Activated CD4-positive, alpha-beta T cell treated with anti-CD3 and anti-CD28 coated beads for 1 hour (primary cell): ENCODE results near the gene OPCML.

Experiments used
- DNase-seq: peaks from one replicate; pipeline ENCODE4 v3.0.0-alpha.2; 2020

OPCML gene

DNA sequence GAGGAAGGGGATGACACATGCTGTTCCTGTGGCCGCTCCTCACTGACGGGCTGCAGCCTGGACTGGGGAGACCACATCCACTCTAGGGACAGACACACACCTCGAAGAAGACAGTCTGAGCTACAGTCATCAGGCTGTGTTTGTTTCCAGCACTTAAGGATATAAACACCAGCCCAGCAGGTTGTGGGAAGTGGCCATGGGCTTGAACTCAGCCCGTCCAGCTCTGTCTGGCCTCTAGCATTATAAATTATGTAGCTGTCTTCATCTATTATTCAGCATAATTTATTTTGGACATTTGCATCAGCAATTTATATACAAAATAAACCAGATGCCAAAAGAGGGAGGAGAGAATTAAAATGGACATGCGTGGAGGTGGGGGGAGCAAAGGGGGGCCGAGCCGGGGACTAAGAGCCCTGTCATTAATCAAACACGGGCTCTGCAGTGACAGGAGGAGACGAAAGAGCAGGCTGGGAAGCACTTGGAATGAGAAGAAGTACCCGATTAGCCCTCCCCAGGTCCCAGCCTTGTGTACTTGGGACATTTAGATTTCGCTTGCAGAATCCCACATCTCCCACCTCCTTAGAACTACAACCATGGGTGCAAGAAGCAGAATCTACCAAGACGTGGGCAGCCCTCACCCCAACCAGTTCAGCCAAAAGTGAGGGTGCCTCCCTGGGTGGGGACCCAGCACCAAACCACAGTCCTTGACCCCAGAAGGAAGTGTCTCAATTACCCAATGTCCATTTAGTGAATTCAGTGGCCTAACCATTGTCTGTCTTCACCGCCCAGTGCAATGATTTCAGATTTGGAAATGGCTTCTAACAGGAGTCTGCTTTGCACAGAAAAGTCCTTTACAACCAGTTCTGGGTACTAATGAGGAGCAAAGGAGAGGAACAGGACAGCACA lies 309.6 kb downstream of the OPCML start:
- DNase-seq, result no peak

DNA sequence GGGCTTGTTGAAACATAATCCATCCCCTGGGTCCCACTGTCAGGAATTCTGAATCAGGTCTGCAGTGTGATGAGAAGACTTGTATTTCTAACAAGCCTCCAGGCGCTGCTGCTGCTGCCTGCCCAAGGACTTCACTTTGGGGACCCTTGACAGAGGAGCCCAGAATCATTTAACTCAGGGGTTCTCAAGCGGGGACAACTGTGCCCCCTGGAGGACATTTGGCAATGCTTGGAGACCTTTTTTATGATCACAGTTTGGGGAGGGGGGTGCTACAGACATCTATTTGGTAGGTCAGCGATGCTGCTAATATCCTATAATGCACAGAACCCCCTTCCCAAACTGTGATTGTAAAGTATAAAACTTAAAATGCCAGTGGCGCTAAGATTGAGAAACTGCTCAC lies 312.8 kb downstream of the OPCML start:
- no peak for DNase-seq

DNA sequence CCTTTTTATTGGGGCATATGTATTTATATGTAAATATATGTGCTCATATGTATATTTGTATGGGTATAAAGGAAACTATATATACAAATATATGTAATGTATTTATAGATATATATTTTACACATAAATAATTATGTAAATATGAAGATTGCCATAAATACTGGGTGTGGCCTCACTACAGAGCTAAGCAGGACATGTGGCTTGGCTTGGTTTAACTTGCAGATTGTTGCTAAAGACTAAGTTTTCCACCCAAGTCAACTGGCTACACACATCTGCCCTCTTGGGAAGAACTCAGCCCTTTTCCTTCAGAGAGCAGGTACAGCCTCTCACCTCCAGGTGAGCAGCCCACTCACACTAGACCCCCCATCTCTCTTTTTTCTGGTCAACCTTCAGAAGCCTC lies 315.5 kb downstream of the OPCML start:
- DNase-seq, result no peak

DNA sequence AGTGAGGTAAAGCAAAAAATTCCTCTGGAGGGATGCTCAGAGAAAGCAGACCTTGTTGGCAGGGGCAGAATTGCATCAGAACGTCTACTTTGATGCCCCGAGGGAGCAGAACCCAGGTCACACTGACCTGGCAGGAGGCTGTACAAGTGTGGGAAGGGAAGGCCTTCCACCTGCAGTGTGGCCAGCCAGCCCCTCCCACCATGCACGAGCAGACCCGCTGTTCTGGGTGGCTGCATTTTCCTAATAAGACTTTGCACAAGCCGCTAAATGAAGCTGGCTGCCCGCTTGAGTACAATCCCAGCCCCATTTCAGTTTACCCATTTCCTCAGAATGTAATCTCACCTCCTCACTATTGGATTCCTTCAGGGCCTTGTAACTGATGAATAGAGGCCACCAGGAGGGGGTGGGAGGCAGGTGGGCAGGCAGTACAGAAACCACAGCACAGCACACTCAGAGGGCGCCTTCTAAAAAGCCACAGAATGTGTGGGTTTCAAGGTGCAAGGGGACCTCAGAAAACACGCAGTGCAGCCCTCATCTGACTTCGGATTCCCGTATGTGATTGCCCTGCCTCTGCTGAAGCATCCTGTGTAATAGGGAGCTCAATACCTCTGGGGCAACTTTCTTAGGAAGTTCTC lies 316.6 kb downstream of the OPCML start:
- DNase-seq, result no peak

DNA sequence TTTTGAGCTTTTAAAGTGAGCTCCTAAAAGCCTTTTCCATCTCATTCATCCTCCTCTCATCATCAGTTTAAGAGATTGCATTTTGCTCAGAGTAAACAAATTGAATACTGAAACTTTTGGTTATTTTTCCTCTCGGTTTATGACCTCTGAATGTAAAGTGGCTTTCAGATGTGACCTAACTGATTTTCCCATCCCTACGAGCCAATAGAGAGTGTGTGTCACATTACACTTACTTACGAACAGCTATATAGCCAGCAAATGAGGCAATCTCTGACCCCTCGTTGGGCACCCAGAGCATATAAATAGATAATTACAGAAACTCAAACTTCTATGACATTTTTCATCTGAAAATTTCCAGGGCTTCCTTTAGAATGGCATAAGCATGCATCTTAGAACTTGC lies 317.7 kb downstream of the OPCML start:
- DNase-seq, result no peak

DNA sequence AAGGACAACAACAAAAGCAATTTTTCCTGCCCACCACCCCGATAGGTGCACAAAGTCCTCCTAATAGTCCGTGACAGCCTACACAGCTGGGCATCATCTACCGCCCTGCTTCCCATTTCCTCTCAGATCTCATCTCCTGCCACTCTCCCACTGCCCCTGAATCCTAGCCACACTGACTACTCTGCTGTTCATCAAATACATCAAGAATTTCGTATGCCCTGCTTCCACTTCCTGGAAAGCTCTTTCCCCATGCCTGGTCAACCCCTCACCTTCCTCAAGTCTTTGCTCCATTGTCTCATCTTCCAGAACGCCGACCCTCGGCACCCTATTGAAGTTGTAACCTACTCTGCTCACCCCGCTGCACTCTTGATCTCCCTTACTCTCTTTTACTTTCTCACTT lies 320.1 kb downstream of the OPCML start:
- no peak for DNase-seq

DNA sequence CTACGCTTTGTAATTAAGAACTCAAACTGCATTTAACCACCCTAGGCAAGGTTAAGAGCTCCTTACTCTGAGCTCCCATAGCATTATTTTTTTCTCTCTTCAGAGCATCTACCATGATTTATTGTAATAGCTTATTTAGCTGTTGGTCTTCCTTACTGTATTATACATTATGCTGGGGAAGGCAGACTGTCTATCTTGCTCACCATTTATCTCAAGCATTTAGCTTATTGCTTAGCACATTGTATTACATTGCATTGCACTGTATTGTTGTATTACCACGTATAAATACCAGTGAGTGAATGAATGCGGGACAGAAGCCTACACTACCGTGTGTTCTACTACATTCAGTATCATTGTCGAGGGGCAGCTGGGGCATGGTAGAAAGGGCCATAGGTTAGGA lies 324.3 kb downstream of the OPCML start:
- DNase-seq, result no peak

DNA sequence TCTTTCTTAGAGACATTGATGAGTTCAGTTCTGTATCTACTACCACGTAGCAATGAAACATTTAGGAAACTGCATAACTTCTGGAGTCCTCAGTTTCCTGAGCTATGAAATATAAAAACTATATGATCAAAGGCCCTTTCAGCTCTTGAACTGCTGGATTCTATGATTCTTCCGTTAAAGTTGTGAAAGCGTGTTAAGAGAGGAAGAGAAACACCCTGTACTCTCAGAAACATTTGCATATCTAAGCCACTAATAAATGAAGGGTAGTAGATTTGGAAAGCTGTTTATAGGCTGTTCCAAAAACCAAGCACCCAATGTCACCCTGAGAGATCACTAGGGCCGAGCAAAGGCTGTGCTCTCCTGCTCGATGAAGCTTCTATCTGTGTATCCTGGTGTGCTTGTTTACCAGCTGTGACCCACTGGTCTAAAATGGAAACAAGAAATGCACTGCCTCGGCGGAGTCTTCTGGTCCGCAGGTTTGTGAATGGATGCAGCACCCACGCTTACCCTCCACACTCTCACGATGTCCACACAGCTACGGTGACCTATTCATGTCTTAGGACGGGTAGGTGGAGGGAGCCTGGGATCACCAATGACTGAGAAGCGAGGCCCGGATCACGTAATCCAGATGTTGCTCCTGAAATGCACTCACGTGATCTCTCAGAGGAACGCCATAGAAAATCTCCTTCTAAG lies 325.8 kb downstream of the OPCML start:
- DNase-seq, result no peak

DNA sequence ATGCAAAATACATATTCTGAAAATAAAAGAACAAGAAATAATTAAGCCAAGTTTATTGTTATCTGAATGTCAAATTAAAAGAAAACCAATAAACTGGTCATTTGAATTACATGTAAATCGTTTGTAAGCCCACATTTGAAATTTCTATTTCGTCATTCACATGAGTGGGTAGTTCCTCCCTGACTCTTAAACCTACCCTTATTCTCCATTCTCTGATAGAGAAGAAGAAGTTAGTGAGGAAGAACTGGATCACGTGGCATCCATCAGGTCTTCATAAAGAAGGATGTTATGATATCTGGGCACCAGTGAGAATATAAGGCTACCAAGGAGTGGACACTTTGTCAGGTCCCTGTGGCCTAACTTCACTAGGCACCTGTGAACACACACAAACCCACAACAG lies 328.1 kb downstream of the OPCML start:
- no peak for DNase-seq

DNA sequence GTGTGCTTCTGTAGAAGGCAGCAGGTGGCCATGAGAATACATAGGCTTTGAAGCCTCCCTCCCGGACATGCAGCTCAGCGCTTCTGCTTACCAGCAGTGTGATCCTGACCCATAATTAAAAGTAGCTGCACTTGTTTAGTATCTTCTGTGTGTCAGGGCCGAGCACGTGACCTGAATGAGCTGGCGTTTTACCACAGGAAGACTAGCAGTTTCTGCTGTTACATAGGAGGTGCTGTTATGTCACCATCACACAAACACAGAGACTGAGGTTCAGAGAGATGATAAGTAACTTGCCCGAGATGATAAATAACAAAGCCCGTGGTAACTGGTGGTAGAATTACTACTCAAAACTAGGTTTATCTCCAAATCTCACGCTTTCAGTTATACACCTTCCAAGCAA lies 329.5 kb downstream of the OPCML start:
- DNase-seq, result no peak

DNA sequence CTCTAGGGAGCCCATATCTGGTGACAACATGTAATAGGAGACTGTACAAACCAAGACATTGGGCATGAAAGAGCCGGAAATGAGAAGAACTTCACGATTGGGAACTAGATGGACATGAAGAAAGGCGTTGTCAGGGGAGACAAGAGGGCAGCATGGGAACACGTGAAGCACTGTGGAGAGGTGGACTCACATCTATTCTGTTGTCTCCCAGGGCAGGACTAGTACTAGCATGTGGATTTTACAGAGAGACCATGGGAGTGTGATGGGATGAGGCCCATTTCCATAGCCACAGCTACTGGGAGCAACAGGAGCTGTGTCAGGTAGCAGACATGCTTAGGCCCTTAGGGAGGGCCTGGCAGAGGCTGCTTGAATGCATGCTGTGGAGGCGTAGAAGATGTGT lies 333.9 kb downstream of the OPCML start:
- no peak for DNase-seq

DNA sequence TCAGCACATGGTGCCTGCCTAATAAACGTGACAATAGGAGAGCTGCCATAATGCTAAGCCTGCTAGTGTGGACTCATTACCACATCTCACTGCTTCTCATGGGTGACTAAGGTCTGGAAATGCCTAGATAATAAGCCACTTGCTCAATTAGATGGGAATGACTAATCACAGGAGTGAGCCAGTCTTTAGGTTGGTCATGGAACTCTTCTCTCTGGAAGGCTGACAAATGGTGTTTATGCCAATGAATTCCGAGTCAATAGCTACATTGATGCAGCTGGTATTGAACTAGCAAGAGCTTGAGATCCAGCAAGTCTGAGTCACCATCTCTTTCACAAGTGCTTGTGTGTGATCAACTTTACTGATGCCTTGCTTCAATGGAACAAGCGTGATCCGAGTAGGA lies 334.9 kb downstream of the OPCML start:
- no peak for DNase-seq

DNA sequence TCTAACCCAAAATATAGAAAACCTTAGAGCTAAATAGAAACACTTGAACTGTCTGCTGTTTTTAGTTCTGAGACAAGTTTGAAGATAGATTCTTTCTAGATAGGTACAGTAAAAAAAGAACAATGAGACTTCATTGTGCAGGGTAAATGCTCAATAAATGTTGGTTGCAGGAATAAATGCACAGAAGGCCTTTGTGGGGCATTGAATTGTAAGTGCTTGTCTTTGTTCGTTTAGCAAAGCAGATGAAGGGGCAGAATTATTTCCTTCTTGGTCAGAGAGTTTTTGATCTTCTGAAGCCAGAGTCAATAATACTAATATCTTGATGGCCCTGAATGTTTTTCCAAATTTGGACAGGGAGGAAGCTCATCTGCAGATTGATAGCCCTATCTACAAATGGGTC lies 340.4 kb downstream of the OPCML start:
- DNase-seq, result no peak

DNA sequence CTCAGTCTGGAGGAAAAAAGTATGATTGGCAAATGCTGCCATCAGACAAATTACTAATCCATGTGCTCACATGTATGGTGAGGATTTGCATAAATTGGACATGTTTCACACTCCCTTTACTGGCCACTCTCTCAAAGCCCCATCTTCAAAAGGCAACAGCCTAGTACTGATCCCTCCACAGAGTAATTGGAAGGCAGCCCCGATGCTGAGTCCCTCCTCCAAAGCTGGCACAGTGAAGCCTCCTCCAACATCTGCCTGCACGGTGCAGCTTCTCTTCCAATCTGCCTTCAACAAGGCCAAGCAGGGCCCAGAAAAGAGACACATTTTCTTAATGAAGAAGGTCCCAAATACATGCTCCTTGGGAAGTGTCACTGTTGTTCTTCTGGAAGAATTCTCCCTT lies 350.6 kb downstream of the OPCML start:
- DNase-seq, result no peak

DNA sequence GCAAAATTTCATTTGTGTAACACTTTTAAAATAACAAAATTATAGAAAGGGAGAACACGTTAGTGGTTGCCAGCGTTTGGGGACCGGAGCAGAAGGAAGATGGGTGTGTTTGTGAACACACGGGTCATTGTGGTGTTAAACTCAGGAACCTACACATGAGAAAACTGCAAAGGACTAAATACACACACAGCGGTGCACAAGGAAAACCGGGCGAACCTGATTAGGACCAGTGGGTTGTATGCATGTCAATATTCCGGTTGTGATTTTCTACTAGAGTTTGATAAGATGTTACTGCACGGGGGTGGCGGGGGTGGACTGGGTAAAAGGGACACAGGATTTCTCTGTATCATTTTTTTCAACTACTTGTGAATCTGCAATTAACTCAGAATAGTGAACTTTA lies 351.2 kb downstream of the OPCML start:
- no peak for DNase-seq

DNA sequence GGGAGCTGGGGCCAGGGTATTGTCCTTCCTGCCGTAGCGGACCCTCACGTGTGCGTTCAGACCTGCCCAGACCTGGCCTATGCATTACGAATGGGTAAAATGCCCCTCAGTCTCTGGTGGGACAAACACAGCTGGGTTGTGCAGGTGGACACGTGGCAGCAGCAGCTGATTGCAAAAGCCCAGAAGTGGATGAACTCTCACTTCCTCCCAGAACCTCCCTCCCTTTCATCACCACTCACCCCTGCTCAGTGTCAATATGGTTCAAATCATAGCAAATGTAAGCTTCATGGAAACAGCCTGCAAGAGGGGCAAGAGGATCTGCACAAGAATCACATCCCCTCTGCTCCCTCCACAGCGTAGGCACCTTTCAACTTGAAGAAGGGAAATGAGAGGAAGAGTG lies 352.1 kb downstream of the OPCML start:
- DNase-seq, result no peak

DNA sequence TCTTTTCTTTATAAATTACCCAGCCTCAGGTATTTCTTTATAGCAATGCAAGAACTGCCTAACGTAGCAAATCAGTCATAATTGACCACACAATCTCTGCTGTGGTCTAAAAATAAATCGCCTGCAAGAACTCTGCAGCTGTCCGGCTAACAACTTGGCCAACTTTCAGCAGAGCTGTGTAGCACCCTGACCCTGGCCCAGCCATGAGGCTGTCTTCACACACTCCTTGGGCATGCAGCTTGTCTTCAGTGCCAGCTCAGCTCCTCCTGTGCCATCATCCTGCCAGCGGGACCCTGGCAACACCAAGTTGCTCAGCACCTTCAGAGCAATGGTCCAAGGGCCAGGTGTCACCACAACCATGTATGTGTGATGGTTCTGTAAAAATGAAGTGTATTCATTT lies 355.6 kb downstream of the OPCML start:
- DNase-seq, result no peak

DNA sequence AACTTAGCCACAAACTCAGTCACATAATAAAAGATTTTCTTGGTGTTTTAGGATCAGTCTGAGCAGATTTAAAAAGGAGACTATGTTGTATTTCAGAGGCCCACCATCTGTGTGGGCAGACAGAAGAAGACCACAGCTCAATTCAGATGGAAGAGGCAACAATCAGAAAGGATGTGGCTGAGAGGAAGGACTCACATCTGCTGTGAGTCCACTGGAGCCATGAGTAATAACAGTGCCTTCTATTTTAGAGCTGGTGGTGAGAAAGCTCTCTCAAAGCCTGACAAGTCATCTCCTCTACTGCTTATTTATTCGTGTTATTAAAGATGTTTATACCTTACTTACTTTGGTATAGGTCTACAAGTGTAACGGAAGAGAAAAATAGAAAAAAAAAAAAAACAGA lies 357.2 kb downstream of the OPCML start:
- no peak for DNase-seq

DNA sequence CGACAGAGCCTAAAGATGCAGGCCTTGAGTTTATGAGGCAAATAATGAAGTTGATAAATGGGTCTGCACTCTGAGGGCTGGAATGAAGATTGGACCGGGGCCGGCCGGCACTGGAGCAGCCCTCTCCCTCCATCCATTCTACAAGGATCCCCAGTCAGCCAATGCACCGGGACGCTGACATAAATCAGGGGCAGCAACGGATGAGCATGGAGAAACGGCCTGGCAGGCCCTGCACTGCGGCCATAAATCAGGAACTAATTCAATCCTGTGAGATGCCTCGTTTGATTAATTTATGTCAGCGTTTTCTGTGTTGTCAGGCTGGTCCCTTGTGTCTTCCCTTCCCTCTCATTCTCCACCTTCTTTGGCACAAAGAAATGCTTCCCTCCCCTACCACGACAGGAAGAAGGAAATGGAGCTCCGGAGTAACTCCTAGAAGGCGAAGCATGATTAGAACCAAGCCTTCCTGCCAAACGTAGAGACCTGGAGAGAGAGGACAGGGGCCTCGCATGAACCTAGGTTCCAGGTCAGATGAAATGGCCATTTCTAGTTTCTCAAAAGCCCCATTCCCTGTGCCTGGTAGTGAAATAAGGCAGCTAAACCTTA lies 358.4 kb downstream of the OPCML start:
- DNase-seq, result no peak

DNA sequence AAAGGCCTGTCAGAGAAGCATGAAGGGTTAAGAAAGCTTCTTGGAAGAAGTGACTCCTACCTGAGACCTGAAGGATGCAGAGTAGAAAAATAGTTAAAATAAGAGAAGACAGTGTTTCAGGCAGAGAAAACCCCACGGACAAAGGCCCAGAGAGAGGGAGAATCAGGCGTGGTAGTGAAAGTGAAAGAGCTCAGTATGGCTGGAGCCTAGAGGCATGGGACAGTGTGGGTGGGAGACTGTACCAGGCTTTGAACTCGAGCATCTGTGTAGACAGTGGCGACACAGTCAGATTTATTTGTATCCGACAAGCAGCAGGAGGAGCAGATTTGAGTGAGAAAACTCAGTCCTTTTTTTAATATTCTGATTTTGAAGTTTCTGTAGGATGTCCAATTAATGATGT lies 360.0 kb downstream of the OPCML start:
- DNase-seq, result no peak

DNA sequence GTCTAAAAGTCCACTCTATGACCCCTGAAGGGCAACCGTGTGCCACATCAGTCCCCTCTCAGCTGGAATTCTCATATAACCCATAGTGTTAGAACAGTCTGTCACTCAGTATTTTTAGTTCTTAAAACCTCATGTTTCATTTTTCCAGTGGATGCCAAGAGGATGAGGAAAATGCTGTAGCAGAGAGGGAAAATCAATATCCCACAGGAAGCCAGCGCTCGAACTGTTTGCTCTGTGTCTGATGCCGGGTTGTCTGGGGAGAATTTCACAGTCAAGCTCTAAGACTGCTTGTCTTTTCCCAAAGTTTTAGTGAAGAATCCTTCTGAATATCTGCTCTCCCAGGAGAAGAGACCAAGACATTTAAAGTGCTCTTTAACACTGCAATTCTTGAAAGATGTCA lies 360.9 kb downstream of the OPCML start:
- DNase-seq, result no peak

DNA sequence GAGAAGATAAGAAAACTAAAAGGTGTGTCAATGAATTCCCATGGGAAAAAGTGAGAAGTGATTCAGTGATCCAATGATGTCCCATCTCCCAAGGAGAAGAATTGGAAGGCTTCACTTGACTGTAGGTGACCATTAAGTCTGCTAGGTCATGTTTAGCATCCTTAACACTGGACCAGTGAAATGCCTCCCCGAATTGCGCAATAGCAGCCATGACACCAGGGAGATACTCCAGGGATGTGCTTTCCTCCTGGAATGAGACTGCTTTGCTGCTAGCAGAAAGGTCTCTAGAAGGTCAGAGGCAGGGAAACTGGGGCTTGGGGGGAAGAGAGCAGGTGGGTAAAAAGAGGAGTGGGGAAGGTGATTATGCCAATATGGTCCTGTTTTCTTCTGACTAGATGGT lies 364.3 kb downstream of the OPCML start:
- no peak for DNase-seq

DNA sequence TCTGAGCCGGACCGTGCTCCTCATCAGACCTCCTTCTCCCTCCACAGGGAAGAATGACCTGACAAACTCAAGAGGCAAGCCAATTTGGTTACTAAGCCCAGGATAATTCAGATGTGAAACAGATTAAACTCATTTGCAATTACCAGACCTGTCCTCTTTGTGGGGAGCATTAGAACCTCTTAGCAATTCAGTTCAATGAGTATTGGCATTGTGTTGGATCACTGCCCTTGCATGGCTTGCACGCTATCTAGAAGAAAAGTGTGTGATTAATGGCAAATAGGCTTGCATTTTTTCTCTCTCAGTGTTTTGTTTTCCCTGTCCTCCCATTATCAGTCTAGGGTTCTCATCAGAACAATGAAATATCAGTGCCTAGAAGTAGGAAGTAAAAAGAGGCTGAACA lies 365.6 kb downstream of the OPCML start:
- DNase-seq, result no peak

DNA sequence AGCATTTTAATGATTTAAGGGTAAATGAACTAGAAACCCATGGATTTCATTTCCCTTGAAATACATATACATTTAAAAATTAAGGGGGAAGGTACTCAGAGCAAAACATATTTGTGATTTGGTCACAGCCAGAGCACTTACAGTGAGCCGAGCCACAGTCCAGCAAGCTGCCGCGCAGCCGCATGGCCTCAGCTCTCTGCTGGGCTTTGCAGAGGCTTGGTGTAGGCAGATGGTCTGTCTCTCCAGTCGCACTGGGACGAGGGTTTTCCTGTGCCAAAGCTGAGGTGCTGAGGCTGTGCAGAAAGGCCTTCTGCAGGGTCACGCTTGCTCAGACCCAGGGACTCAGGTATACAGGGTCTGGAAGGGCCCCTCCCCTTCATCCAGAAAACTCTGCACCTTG lies 367.3 kb downstream of the OPCML start:
- DNase-seq, result no peak
